ENCODE results near the gene TNS1. TPM values are rescaled to one million over a fixed set of nuclear protein-coding genes. Genes with fewer than 3 reads are reported as not detected.

The TNS1 gene
- polyA plus RNA-seq, 1 of the 3 experiments (the other 2 are of a cell fraction) = 12.1 TPM

GRCh38 chr2:217800433-217801114 lies 202.2 kb downstream of the TNS1 start:
- Histone ChIP-seq H3K27me3 (ENCODE audit: insufficient read depth) (no peaks in the 10 kb centered on the region), H3K79me2 (ENCODE audit: insufficient read depth) (no peaks in the 10 kb centered on the region), H3K4me3 (ENCODE audit: low read depth in 2 of 2, low read length in 1 of 2) (no peak overlapping the region), H3K9me2 (no peaks in the 10 kb centered on the region), H3K9me3 (no peaks in the 10 kb centered on the region), H3K27ac (ENCODE audit: low read depth in 2 of 2, low read length in 1 of 2) (peak overlapping the region in 1 of 2 experiments; percentile 8; a peak in 1 of 4 replicates), H3K4me1 (ENCODE audit: control insufficient read depth in 1 of 2, insufficient read depth in 2 of 2, low read depth in 1 of 2, low read length in 1 of 2) (peaks cover 0 to 16% of the 10 kb centered on the region in 2 experiments; a peak in 1 of 4 replicates), H3K36me3 (replicated peaks in 1 of 2; ENCODE audit: control insufficient read depth in 1 of 2, insufficient read depth in 2 of 2, low read length in 1 of 2) (peaks cover 12 to 24% of the 10 kb centered on the region in 2 experiments), H3K4me2 (no peak overlapping the region), H2AFZ (ENCODE audit: low read depth) (no peak overlapping the region), H3F3A (replicated peaks; ENCODE audit: insufficient read depth) (peaks cover 34% of the 10 kb centered on the region), H4K20me1 (ENCODE audit: insufficient read depth) (peaks cover 7% of the 10 kb centered on the region; the same call in 1 of the 2 replicates), H3K9ac (no peak overlapping the region)
- ChIA-PET POLR2A (no interaction called here), CTCF (interaction anchor here (0.7 to 18.5 kb wide), 7 partner anchors 12 to 269 kb away, joined by 4 to 666 read pairs (median 25); partner anchors contain the start of genes RUFY4 and TNS1)
- DNase-seq = no peak
- no peak for TF ChIP-seq RFX5 (IDR thresholded peaks at IDR 0.05; ENCODE audit: low read length)
- no peak for TF ChIP-seq NRF1 (IDR thresholded peaks at IDR 0.05; ENCODE audit: low read depth, low read length)
- no peak for TF ChIP-seq ZBTB33 (IDR thresholded peaks at IDR 0.05; ENCODE audit: borderline replicate concordance, low read depth)
- no peak for TF ChIP-seq FOXM1 (IDR thresholded peaks at IDR 0.05; ENCODE audit: low read depth)
- no peak for TF ChIP-seq EZH2phosphoT487 (IDR thresholded peaks at IDR 0.05; ENCODE audit: borderline replicate concordance, low read depth)
- WGBS (ENCODE audit: low lambda C conversion rate) = over 99% methylated on average over 10 of the region's 10 CpGs

DNA sequence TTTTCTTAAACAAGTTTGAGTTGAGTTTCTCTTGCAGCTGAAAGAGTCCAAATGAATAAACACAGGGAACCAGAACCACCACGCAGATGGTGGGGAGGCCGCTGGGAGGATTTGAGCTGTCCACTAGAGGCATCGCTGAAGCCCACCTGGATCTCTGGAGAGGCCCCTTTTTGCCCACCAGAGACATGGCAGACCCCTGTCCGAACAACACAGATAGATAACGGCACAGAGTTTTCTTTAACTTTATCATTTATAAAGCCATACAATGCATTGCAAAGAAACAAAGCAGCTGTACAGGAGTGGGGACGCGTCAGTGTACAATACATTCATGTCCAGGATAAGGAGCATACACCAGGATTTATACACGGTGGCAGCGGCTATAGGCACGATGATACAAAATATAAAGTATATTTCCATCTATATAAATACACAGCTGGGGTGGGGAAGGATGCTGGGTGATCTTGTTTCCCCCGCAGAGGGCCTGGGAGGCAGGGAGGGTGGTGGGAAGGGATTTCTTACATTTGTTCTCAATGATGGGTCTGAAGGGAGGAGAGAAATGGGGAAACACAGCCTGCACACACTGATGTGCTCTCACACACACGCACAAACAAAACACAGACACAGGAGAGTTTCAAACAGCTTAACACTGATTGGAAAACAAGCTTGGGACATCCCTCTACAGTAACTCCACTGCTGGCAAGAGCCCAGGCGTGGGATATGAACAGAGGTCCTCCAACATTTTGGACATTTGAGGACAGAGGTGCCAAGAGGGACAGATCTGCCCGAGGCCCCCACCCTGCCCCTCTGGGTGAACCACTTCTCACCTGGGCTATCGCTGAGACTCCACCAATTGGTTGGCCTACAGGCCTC lies 203.0 kb downstream of the TNS1 start:
- H3K4me3 ChIP-seq (ENCODE audit: low read depth in 2 of 2, low read length in 1 of 2) = no peak overlapping the region
- WGBS (ENCODE audit: low lambda C conversion rate) = 92% methylated on average over 13 of the region's 15 CpGs
- TF ChIP-seq TAF1 (IDR thresholded peaks at IDR 0.05; ENCODE audit: borderline replicate concordance, low read depth, low read length) (no peak), ELF1 (IDR thresholded peaks at IDR 0.05) (no peak), FOXJ3 (CRISPR knock-in tag; IDR thresholded peaks at IDR 0.05) (no peak), IRF3 (IDR thresholded peaks at IDR 0.05; ENCODE audit: low read depth, low read length) (no peak)
- TF ChIP-seq, protein P1, sequence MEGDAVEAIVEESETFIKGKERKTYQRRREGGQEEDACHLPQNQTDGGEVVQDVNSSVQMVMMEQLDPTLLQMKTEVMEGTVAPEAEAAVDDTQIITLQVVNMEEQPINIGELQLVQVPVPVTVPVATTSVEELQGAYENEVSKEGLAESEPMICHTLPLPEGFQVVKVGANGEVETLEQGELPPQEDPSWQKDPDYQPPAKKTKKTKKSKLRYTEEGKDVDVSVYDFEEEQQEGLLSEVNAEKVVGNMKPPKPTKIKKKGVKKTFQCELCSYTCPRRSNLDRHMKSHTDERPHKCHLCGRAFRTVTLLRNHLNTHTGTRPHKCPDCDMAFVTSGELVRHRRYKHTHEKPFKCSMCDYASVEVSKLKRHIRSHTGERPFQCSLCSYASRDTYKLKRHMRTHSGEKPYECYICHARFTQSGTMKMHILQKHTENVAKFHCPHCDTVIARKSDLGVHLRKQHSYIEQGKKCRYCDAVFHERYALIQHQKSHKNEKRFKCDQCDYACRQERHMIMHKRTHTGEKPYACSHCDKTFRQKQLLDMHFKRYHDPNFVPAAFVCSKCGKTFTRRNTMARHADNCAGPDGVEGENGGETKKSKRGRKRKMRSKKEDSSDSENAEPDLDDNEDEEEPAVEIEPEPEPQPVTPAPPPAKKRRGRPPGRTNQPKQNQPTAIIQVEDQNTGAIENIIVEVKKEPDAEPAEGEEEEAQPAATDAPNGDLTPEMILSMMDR (IDR thresholded peaks at IDR 0.05) = 0 out of 2 replicates have a peak, but pooled peaks have one; percentile 10
- H3K27ac ChIP-seq (ENCODE audit: low read depth in 2 of 2, low read length in 1 of 2) = no peak overlapping the region
- H3K79me2 ChIP-seq (ENCODE audit: insufficient read depth) = no peaks in the 10 kb centered on the region
- peaks cover 0 to 16% of the 10 kb centered on the region in 2 experiments; a peak in 1 of 4 replicates for H3K4me1 ChIP-seq (ENCODE audit: control insufficient read depth in 1 of 2, insufficient read depth in 2 of 2, low read depth in 1 of 2, low read length in 1 of 2)
- peaks cover 12 to 24% of the 10 kb centered on the region in 2 experiments for H3K36me3 ChIP-seq (replicated peaks in 1 of 2; ENCODE audit: control insufficient read depth in 1 of 2, insufficient read depth in 2 of 2, low read length in 1 of 2)
- CTCF ChIA-PET = interaction anchor here (1.1 to 18.5 kb wide), 7 partner anchors 11 to 270 kb away, joined by 3 to 666 read pairs (median 7); partner anchors contain the start of genes RUFY4 and TNS1
- H3K9me3 ChIP-seq = no peaks in the 10 kb centered on the region
- no peak overlapping the region for H2AFZ ChIP-seq (ENCODE audit: low read depth)
- H3K9me2 ChIP-seq = no peaks in the 10 kb centered on the region
- peak; percentile 6 for DNase-seq
- no peaks in the 10 kb centered on the region for H3K27me3 ChIP-seq (ENCODE audit: insufficient read depth)
- H3F3A ChIP-seq (replicated peaks; ENCODE audit: insufficient read depth) = peaks cover 38% of the 10 kb centered on the region
- no peak overlapping the region for H3K9ac ChIP-seq
- no peak overlapping the region for H3K4me2 ChIP-seq
- POLR2A ChIA-PET = no interaction called here
- H4K20me1 ChIP-seq (ENCODE audit: insufficient read depth) = peaks cover 4% of the 10 kb centered on the region; the same call in 1 of the 2 replicates
